GM23338 (cell line): ENCODE measurements around the gene PMM1. TPM values are rescaled to one million over a fixed set of nuclear protein-coding genes. Genes with fewer than 3 reads are reported as not detected.

Experiments used
- ATAC-seq: fragments of 200-7000 bp; cut with Tn5 transposase; 3 replicates; pipeline ENCODE4 v1.9.1; 2020
- DNase-seq: peaks from one replicate; pipeline ENCODE4 v3.0.0-alpha.2; 2015; ENCODE audit warnings: low spot score
- H2AFZ ChIP-seq: fragments of 200-600 bp; sonication (generic); 2 replicates; pipeline ENCODE4 v1.8.0; 2016; ENCODE audit warnings: antibody characterized with exemption, mild to moderate bottlenecking, moderate library complexity
- H3F3A ChIP-seq: fragments of 200-600 bp; sonication (generic); replicated peaks from 2 replicates; pipeline ENCODE4 v1.8.0; 2017; ENCODE audit warnings: antibody characterized with exemption, mixed run types, low read depth
- H3K27ac ChIP-seq: fragments of 200-600 bp; sonication (generic); 2 replicates; pipeline ENCODE4 v1.6.1; 2016; ENCODE audit warnings: low read depth
- H3K27me3 ChIP-seq: fragments of 200-600 bp; sonication (generic); 2 replicates; pipeline ENCODE4 v1.8.0; 2016; ENCODE audit warnings: mild to moderate bottlenecking, mixed run types, moderate library complexity; ENCODE audit not compliant: insufficient read depth
- H3K36me3 ChIP-seq: fragments of 200-600 bp; sonication (generic); 2 replicates; pipeline ENCODE4 v1.8.0; 2016; ENCODE audit warnings: mild to moderate bottlenecking; ENCODE audit not compliant: insufficient read depth
- H3K4me1 ChIP-seq: fragments of 200-600 bp; sonication (generic); 2 replicates; pipeline ENCODE4 v1.8.0; 2016; ENCODE audit warnings: mild to moderate bottlenecking, moderate library complexity; ENCODE audit not compliant: insufficient read depth
- H3K4me2 ChIP-seq: fragments of 200-600 bp; sonication (generic); 2 replicates; pipeline ENCODE4 v1.7.1; 2017; ENCODE audit warnings: mixed run types
- H3K4me3 ChIP-seq: fragments of 200-600 bp; sonication (generic); 2 replicates; pipeline ENCODE4 v1.6.1; 2016; ENCODE audit warnings: mixed run types
- H3K79me2 ChIP-seq: fragments of 200-600 bp; sonication (generic); replicated peaks from 2 replicates; pipeline ENCODE4 v1.8.0; 2017; ENCODE audit warnings: mild to moderate bottlenecking; ENCODE audit not compliant: insufficient read depth
- H3K9me2 ChIP-seq: fragments of 200-600 bp; sonication (generic); 2 replicates; pipeline ENCODE4 v1.8.0; 2017; ENCODE audit not compliant: insufficient read depth
- H4K20me1 ChIP-seq: fragments of 200-600 bp; sonication (generic); replicated peaks from 2 replicates; pipeline ENCODE4 v1.8.0; 2017; ENCODE audit warnings: mild to moderate bottlenecking; ENCODE audit not compliant: insufficient read depth
- H3K27ac Mint-ChIP-seq: 2 replicates; pipeline ENCODE4 v1.8.0; 2020; ENCODE audit warnings: inconsistent platforms, mild to moderate bottlenecking, moderate library complexity, mixed read lengths
- H3K27me3 Mint-ChIP-seq: 3 replicates; pipeline ENCODE4 v1.8.0; 2022; ENCODE audit warnings: low read depth, mild to moderate bottlenecking, moderate library complexity, mixed read lengths, inconsistent platforms; ENCODE audit not compliant: insufficient read depth, poor library complexity
- H3K36me3 Mint-ChIP-seq: 3 replicates; pipeline ENCODE4 v1.8.0; 2021; ENCODE audit warnings: low read depth, mild to moderate bottlenecking, inconsistent platforms, moderate library complexity, mixed read lengths
- H3K4me1 Mint-ChIP-seq: 3 replicates; pipeline ENCODE4 v1.8.0; 2020; ENCODE audit warnings: mild to moderate bottlenecking, inconsistent platforms, mixed read lengths
- H3K4me3 Mint-ChIP-seq: 3 replicates; pipeline ENCODE4 v1.8.0; 2021; ENCODE audit warnings: moderate library complexity, mild to moderate bottlenecking, inconsistent platforms, mixed read lengths
- H3K9me3 Mint-ChIP-seq: 3 replicates; pipeline ENCODE4 v1.8.0; 2020; ENCODE audit warnings: moderate library complexity, mild to moderate bottlenecking, inconsistent platforms, mixed read lengths
- CREB1 ChIP-seq: fragments of 250-450 bp; sonication (Bioruptor Pico); IDR thresholded peaks from 2 replicates; pipeline ENCODE4 v1.5.0; 2020; ENCODE audit warnings: low read depth, mild to moderate bottlenecking, moderate library complexity
- CTCF ChIP-seq, 2 experiments: fragments of 200-600 bp in 1 of 2; sonication (generic) in 1 of 2; conservative IDR thresholded peaks; 2 replicates each; pipeline versions ENCODE4 v1.5.1 to v1.6.1; 2016 to 2017; ENCODE audit warnings: antibody characterized with exemption in 2 of 2, low read depth in 2 of 2, mild to moderate bottlenecking in 2 of 2, moderate library complexity in 1 of 2
- EZH2 ChIP-seq: fragments of 200-600 bp; sonication (generic); IDR thresholded peaks from one replicate; pipeline ENCODE4 v1.8.0; 2017; ENCODE audit warnings: antibody characterized with exemption, mild to moderate bottlenecking, low read depth; ENCODE audit not compliant: unreplicated experiment
- EZH2phosphoT487 ChIP-seq: fragments of 200-600 bp; sonication (generic); IDR thresholded peaks from one replicate; pipeline ENCODE4 v1.8.1; 2018; ENCODE audit warnings: antibody characterized with exemption; ENCODE audit not compliant: unreplicated experiment
- POLR2AphosphoS5 ChIP-seq: IDR thresholded peaks from 2 replicates; pipeline ENCODE4 v1.6.1; 2016; ENCODE audit warnings: antibody characterized with exemption, low read depth
- REST ChIP-seq: IDR thresholded peaks from one replicate; pipeline ENCODE4 v1.6.1; 2018; ENCODE audit warnings: antibody characterized with exemption; ENCODE audit not compliant: unreplicated experiment
- STAT1 ChIP-seq: IDR thresholded peaks from one replicate; pipeline ENCODE4 v1.6.1; 2016; ENCODE audit warnings: antibody characterized with exemption; ENCODE audit not compliant: unreplicated experiment
- ZNF114 ChIP-seq: fragments of 250-450 bp; sonication (Bioruptor Pico); IDR thresholded peaks from 2 replicates; pipeline ENCODE4 v1.5.0; 2020; ENCODE audit warnings: mild to moderate bottlenecking, moderate library complexity
- ZNF462 ChIP-seq: fragments of 250-450 bp; sonication (Bioruptor Pico); IDR thresholded peaks from 2 replicates; pipeline ENCODE4 v1.5.0; 2020; ENCODE audit warnings: mild to moderate bottlenecking, moderate library complexity
- polyA plus RNA-seq: library from polyadenylated mRNA; unstranded; fragments of >200 nt; fragmentation: Nextera tagmentation; extraction: Ambion mirVana; gene quantifications from 2 replicates; pipeline ENCODE4 v1.2.1, GENCODE V29; 2016
- total RNA-seq: library from RNA; depleted of rRNA; stranded (reverse); fragments of >200 nt; shearing (Covaris generic); gene quantifications from 2 replicates; pipeline ENCODE4 v1.2.3, GENCODE V29; 2014

Gene PMM1
- total and polyA plus RNA-seq, 2 experiments from 2014 or later, result 8.7 to 9.9 TPM

- TF ChIP-seq ZNF462 (no peak), POLR2AphosphoS5 (no peak), ZNF114 (CRISPR knock-in tag) (no peak)
Measured at GRCh38 chr22:41531715-41532477, 57.7 kb downstream of the PMM1 start (continued).

GRCh38 chr22:41530890-41531714, 58.5 kb downstream of the PMM1 start:
- no peak overlapping the region for H3K4me2 ChIP-seq
- H2AFZ ChIP-seq, result no peak overlapping the region
- Mint-ChIP-seq H3K9me3 (no peaks in the 10 kb centered on the region), H3K27ac (no peak overlapping the region), H3K27me3 (peaks cover 27% of the 10 kb centered on the region), H3K4me1 (peaks cover 6% of the 10 kb centered on the region), H3K36me3 (peaks cover 65% of the 10 kb centered on the region), H3K4me3 (no peak overlapping the region)
- H3F3A ChIP-seq, result peaks cover 22% of the 10 kb centered on the region
- H3K27ac ChIP-seq, result no peak overlapping the region
- peaks cover under 1% of the 10 kb centered on the region; the same call in 1 of the 2 replicates for H3K79me2 ChIP-seq
- H3K36me3 ChIP-seq, result peaks cover 22% of the 10 kb centered on the region; the same call in 1 of the 2 replicates
- H4K20me1 ChIP-seq, result peaks cover 12% of the 10 kb centered on the region
- H3K27me3 ChIP-seq, result no peaks in the 10 kb centered on the region
- no peak for DNase-seq
- no peaks in the 10 kb centered on the region for H3K9me2 ChIP-seq
- H3K4me1 ChIP-seq, result 0 out of 2 replicates have a peak, but pooled peaks cover 3% of the 10 kb centered on the region
- no peak overlapping the region for H3K4me3 ChIP-seq
- no peak for ATAC-seq
- TF ChIP-seq REST (no peak), STAT1 (no peak), EZH2phosphoT487 (no peak), POLR2AphosphoS5 (no peak; the same call in 1 of the 2 replicates), CTCF (conservative IDR thresholded peaks at IDR 0.05; ENCODE audit: low read depth in 2 of 2) (no peak), EZH2 (no peak), CREB1 (CRISPR knock-in tag) (no peak)
